Hypothalamus (tissue), 51 donors: ENCODE data around the gene CD9.

Source experiments
- DNase-seq, 51 donors: peaks; one replicate each; lab custom pipeline; 2025; lab: John Stamatoyannopoulos, UW

Gene CD9

GRCh38 chr12:6285532-6286306 is 85.5 kb downstream of the CD9 start:
- no peak for DNase-seq
